Activated T-helper 1 cell treated with Interleukin-2 at 50 U/mL for 16 hours (primary cell): ENCODE measurements around the gene NBPF6.
"Not testable (repeated sequence)": the region's sequence is repeated elsewhere in the genome, so short reads cannot be mapped to it uniquely, and the experiment has no call there.

Experiments
- DNase-seq: peaks from one replicate; pipeline ENCODE4 v3.0.0-alpha.2; 2020; ENCODE audit warnings: low read depth

NBPF6 gene, protein sequence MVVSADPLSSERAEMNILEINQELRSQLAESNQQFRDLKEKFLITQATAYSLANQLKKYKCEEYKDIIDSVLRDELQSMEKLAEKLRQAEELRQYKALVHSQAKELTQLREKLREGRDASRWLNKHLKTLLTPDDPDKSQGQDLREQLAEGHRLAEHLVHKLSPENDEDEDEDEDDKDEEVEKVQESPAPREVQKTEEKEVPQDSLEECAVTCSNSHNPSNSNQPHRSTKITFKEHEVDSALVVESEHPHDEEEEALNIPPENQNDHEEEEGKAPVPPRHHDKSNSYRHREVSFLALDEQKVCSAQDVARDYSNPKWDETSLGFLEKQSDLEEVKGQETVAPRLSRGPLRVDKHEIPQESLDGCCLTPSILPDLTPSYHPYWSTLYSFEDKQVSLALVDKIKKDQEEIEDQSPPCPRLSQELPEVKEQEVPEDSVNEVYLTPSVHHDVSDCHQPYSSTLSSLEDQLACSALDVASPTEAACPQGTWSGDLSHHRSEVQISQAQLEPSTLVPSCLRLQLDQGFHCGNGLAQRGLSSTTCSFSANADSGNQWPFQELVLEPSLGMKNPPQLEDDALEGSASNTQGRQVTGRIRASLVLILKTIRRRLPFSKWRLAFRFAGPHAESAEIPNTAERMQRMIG

DNA sequence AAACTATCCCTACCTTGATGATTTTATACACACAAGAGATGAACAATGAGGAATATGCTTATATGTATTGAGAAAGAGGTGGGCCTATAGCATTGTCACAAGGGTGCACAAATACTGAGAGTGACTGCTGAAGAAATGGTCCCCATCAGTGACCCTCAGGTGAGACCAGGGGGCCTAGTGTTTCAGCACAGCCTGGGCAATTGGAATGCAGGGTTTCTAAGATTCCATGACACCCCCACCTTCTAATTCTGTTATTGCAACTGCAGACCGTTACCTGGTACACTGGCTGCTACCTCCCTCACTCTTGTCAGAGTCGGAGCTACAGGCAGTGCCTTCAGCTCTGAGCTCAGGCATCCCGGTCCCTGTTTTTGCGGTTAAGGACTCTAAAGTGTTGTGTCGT, at the start of gene NBPF6:
Gene NBPF6 (plus strand): TSS at position 301 of the 400 bp plus-strand sequence. CDS start 259 bp downstream, outside the sequence.
- not testable (repeated sequence) for DNase-seq

DNA sequence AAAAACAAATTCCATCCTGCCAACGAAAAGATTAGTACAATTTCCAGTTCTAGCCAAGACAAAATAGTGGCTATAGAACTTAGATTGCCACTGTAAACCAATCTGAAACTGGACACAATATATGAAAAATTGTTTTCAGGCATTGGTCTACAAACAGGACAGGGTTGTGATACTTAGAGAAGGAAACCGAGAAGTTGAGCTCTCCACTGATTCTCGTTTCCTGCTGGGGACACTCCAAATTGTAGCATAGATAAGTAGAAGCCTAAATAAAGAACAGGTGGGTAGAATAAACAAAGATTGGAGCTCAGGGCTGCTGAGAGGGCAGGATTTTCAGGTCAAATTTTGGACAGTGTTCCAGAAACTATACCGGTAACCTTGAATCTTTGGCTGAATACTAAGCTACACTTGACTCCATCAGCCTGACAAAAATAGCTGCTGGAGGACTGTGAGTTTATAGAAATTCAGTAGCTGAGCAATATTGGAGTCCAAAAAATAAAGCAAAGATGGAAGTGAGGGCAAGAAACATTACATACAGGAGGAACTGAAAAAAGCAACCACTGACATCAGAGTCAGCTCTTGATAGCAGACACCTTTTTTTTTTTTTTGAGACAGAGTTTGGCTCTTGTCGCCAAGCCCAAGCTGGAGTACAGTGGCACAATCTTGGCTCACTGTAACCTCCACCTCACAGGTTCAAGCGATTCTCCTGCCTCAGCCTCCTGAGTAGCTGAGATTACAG, 38.9 kb upstream of the NBPF6 start:
- DNase-seq = not testable (repeated sequence)

DNA sequence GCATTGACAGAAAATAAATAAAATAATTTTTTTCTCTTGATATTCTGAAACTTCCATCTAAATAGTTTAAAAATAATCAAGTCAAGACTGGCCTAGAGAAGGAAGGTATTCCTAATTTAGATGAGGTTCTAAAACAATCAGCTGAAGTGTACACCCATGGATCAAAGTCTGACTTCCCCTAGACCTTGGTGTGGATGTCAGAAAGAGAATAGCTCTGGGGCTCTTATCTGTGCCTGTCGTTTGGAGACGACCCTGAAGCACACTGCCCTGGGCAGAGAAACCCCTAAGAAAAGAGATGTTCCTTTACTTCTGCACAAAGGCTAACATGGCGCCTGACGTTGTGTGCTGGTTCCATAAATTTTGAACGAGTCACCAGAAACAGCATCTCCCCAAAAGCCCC, 30.0 kb upstream of the NBPF6 start:
- not testable (repeated sequence) for DNase-seq

DNA sequence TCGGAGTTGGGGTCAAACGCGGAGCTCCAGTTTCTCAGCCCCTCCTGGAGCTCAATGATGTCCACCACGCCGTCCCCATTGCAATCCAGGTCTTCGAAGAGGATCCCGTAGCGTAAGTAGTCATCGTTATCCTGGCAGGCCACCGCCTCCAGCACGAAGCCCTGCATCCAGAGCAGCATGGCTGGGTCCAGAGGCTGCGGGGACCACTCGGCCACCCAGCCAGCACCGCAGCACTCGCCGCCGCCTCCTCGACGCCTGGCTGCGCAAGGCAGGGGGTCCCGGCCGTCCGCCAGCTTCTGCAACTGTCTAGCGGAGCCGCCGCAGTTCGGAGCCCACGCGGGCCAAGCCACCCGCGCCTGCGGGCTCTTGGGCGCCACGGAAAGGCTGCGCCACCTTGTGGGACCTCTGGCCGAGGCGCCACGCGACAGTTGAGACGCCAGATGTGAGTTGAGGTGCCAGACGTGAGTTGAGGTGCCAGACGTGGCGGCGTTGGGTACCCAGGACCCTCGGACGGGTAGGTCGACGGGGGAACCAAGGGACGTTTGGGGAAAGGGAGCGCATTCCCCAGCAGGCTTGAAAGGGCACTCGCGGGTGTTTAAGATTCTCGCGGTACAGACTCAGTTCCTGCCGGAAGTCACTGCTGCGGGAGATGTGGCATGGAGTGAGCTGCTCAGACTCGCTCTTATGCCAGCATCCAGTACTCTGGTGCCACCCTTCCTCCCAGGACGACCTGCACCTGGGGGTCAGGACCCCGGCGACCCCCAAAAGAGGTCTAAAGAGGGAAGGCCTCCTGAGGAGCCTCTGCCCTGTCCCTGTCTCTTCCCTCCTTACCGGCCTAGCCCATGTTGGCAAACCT, 28.9 kb upstream of the NBPF6 start:
- DNase-seq = not testable (repeated sequence)

DNA sequence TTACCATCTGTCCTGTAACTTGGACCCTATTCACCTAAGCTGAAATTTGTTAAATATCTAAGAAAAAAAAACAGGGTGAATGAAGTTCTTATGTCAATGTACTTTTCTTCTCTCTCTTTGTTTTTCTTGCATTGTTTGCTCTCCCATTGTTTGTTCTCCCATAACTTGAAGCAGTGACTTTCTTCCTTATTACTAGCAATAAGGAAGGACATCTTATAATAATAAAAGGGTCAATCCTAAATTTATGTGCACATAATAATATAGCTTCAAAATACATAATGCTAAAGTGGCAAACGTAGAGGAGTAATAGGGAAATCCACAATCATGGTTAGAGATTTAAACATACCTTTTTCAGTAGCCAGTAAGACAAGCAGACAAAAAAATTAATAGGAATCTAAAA, 23.3 kb upstream of the NBPF6 start:
- DNase-seq = not testable (repeated sequence)

DNA sequence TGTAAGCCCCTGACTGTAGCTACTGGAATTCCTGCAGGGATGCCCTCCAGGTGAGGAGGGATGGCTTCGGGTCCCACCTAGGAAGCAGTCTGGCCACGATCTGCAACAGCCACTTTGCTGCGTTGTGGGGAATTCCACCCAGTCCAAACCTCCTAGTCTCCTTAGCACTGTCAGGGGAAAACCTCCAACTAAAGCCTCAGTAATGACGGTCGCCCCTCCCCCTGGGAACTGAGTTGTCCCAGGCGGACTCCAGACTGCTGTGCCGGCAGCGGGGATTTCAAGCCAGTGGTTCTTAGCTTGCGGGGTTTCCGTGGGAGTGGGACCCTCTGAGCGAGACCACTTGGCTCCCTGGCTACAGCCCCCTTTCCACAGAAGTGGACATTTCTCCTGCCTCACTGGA, 18.1 kb upstream of the NBPF6 start:
- DNase-seq = not testable (repeated sequence)

DNA sequence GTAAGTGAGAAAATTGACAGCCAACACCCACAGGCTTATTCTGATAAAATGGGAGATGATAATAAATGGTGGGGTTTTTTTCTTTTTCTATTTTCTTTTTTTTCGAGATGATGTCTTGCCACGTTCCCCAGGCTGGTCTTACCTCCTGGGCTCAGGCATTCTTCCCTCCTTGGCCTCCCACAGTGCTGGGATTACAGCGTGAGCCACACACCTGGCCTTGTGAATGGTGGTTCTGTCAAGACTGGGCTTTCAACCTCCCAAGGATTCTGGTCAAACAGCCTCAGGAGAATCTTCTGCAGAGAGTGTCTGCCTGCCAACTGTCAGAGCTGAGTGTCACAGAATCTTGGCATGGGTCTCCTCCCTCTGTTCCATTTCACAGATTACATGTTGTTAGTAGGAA, 16.7 kb upstream of the NBPF6 start:
- not testable (repeated sequence) for DNase-seq

DNA sequence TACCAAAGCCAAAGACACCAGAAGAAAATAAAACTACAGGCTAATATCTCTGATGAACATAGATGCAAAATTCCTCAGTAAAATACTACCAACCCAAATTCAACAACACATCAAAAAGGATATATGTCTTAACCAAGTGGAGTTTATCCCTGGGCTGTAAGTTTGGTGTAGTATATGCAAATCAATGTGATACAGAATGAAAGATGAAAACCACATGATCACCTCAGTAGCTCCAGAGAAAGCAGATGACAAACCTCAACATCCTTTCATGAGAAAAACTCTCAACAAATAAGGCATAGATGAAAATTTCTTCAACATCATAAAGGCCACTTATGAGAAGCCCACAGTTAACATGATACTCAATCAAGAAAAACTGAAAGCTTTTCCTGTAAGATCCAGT, 11.6 kb upstream of the NBPF6 start:
- DNase-seq = not testable (repeated sequence)

DNA sequence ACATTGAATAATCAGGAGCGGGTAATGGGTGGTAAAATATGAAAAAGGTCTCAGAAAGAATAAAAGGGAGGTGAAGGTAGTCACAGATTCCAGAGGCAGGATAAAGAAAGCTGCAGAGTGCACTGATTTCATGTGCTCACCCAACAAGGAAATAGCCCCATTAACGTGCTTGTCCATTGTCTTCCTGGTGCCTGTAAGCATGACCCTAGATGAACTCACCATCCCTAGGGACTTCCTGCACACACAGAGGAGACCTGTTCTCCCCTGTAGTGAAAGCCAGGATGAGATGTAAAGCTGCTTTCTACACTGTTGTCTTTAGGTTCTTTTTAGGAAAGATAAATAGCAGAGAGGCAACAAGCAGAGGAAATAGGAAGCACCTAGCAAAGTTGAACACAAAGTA, 4.4 kb downstream of the NBPF6 start:
- DNase-seq = not testable (repeated sequence)

DNA sequence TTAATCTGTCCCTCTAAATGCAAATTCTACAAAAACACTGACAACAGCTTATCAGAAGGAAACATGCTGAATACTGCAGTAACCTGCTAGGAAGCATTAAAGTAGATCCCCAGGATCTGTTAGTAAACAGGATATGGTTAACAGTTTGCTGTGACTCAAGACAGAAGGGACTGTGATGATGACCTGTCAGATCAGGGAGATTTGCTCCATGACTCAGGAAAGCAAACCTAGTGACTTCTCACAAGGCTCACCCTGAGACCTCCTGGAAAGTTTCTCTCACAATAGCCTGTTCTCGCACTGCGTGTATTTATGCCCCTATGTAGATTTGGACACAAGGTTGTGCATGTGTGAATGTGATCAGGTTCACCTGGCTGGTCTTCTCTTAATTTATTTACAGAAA, 8.5 kb downstream of the NBPF6 start:
- DNase-seq = not testable (repeated sequence)

DNA sequence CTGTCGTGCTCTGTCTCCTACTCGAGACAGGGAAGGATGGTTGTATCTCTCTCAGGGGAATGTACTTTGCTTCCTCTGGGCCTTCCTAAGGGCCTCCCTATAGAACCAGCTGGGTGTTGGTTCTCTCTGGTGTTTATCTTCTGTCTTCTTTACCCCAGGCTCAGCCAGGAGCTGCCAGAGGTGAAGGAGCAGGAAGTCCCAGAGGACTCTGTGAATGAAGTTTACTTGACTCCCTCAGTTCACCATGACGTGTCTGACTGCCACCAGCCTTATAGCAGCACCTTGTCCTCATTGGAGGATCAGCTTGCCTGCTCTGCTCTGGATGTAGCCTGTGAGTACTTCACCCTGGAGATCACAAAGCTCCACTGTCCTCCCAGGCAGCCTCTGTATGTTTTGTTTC, 11.6 kb downstream of the NBPF6 start:
- not testable (repeated sequence) for DNase-seq

DNA sequence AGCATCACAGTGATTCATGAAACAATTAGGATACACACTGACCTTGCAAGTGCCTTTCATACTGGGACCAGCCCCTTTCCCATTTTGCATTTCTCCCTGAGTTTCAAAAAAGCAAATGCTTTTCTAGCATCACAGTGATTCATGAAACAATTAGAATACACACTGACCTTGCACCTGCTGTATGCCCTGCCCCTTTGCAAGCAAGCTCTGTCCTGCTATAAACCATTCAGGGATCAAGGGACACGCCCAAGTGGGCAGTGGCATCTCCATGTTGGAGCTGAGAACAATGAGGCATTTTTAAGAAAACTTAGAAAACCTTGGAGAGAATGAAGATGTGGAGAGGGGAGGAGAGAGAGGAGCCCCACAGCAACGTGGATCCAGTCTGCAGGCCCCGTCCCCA, 13.8 kb downstream of the NBPF6 start:
- DNase-seq = not testable (repeated sequence)

DNA sequence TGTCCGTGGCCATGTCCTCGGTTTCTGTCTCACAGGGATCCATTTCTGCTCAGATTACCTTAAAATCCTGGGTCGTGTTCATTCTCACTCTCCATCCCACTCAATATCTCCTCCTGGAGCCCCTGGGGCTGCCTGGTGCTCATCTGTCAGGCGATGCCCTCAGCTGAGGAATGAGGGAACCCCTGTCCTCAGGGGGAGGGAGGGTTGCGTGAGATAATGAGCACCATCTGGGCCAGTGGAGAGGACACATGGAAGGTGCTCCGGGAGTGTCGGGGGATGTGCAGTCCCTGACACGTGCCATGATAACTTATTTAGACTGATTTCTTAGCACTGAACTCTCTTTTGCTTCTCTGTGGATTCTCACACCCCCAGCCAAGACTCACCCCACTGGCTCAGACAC, 16.0 kb downstream of the NBPF6 start:
- not testable (repeated sequence) for DNase-seq

DNA sequence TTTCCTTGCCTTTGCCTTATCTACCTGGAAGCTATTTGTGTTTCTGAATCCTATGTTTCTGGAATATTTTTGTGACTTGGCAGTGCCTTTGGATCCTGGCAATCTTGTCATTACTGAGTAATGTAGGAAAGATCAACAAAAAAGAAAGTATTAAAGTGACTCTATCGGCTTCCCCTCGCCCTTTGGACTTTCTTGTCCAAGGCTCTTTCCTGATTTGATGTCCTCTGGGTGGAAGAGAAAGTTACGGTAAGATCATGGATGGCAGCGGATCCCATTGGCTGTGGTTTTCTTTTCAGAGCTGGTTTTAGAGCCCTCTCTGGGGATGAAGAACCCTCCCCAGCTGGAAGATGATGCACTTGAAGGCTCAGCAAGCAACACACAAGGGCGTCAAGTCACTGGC, 17.0 kb downstream of the NBPF6 start:
- not testable (repeated sequence) for DNase-seq

DNA sequence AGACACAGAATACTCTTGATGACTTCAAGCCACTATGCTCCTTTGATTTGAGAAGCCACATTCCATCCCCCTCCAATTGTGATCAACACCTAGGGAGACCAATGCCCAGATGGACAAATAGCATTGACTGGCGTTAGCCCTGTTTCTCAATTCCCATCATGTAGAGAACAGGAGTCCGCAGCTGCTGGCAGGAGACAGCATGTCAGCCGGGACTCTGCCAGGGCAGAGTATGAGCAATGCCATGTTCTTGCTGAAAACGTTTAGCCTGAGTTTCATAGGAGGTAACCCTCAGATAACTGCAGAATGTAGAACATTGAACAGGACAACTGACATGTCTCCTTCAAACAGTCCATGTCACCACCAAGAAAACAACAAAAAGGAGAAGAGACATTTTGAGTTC, 20.6 kb downstream of the NBPF6 start:
- not testable (repeated sequence) for DNase-seq

DNA sequence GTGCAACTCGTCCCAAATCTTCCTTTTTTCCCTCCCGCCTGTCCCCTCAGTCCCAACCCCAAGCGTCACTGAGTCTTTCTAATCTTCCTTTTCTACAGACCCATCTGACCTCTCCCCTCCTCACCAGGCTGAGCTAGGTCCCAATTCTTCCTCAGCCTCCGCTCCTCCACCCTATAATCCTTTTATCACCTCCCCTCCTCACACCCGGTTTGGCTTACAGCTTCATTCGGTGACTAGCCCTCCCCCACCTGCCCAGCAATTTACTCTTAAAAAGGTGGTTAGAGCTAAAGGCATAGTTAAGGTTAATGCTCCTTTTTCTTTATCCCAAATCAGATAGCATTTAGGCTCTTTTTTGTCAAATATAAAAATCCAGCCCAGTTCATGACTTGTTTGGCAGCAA, 24.4 kb downstream of the NBPF6 start:
- DNase-seq = not testable (repeated sequence)

DNA sequence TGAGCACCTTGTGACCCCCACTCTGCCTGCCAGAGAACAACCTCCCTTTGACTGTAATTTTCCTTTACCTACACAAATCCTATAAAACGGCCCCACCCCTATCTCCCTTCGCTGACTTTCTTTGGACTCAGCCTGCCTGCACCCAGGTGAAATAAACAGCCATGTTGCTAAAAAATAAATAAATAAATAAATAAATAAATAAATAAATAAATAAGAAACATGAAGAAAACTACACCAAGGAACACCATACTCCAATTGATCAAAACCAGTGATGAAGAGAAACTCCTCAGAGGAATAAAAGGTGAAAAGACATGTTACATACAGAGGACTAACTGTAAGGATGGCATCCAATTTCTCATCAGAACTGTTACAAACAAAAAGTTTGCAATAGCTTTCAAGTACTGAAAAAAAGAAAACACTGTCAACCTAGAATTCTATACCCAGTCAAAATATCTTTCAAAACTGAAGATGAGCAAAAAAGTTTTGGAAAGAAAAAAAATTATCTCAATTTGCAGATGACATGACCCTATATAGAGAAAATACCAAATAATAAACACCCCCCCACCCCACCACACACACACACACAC, 28.4 kb downstream of the NBPF6 start:
- no peak for DNase-seq

DNA sequence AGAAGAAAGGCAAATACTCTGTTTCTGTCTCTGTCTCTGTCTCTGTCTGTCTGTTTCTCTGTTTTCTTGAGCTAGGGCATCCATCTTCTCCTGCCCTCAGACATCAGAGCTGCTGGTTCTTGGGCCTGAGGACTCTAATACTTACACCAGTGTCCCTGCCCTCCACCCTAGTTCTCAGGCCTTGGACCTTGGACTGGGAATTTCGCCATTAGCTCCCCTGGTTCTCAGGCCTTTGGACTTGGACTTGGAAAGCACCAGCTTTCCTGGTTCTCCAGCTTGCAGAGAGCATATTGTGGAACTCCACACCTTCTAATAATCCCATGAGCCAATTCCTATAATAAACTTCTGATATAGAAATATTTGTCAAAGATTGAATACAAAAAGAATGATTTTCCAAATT, 32.6 kb downstream of the NBPF6 start:
- DNase-seq = no peak

DNA sequence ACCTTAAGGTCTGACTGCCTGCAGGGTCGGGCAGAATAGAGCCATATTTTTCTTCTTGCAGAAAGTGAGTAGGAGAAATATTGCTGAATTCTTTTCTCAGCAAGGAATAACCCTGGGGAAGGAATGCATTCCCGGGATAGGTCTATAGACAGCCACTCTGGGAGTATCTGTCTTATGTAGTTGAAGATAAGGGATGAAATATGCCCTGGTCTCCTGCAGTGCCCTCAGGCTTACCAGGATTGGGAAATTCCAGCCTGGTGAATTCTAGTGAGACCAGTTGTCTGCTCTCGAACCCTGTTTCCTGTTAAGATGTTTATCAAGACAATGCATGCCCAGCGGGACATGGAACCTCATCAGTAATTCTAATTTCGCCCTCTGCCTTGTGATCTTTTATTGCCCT, 35.8 kb downstream of the NBPF6 start:
- DNase-seq = not testable (repeated sequence)

DNA sequence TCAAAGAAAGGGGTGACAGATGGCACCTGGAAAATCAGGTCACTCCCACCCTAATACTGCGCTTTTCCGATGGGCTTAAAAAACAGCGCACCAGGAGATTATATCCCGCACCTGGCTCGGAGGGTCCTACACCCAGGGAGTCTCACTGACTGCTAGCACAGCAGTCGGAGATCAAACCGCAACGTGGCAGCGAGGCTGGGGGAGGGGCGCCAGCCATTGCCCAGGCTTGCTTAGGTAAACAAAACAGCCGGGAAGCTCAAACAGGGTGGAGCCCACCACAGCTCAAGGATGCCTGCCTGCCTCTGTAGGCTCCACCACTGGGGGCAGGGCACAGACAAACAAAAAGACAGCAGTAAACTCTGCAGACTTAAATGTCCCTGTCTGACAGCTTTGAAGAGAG, 36.6 kb downstream of the NBPF6 start:
- DNase-seq = not testable (repeated sequence)

DNA sequence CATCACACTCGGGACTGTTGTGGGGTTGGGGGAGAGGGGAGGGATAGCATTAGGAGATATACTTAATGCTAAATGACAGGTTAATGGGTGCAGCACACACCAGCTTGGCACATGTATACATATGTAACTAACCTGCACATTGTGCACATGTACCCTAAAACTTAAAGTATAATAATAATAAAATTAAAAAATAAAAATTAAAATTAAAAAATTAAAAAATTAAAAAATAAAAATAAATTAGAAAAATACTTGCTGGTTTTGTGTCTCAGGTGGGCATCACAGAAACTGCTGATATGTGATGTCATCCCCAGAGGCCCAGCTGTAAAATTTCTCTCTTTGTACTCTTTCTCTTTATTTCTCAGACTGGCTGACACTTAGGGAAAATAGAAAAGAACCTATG, 44.9 kb downstream of the NBPF6 start:
- DNase-seq = not testable (repeated sequence)
